ENCODE results near the gene ALDH7A1. TPM values are rescaled to one million over a fixed set of nuclear protein-coding genes. Genes with fewer than 3 reads are reported as not detected.
A peak's percentile ranks its signal among the peaks of the same experiment; 100 is the strongest.
"Not testable (repeated sequence)": the region's sequence is repeated elsewhere in the genome, so short reads cannot be mapped to it uniquely, and the experiment has no call there.

The ALDH7A1 gene
- polyA plus RNA-seq, 4 donors = 129 to 177 (median 153) TPM

- no peak for DNase-seq (ENCODE audit: low read depth in 4 of 4, low spot score in 2 of 4)
Observed at GRCh38 chr5:126536874-126537273, 58.1 kb downstream of the ALDH7A1 start.

- no peak for DNase-seq (ENCODE audit: low read depth in 4 of 4, low spot score in 2 of 4)
Observed at GRCh38 chr5:126535856-126536545, 59.0 kb downstream of the ALDH7A1 start.

GRCh38 chr5:126534553-126534952, 60.5 kb downstream of the ALDH7A1 start:
- DNase-seq (ENCODE audit: low read depth in 4 of 4, low spot score in 2 of 4) = no peak

GRCh38 chr5:126531543-126532120, 63.4 kb downstream of the ALDH7A1 start:
- peak in 1 of 4 donors; percentile 34 for DNase-seq (ENCODE audit: low read depth in 4 of 4, low spot score in 2 of 4)

- DNase-seq (ENCODE audit: low read depth in 4 of 4, low spot score in 2 of 4) = no peak
Observed at GRCh38 chr5:126527892-126528291, 67.1 kb downstream of the ALDH7A1 start.

- DNase-seq (ENCODE audit: low read depth in 4 of 4, low spot score in 2 of 4) = no peak
Observed at GRCh38 chr5:126527158-126527557, 67.9 kb downstream of the ALDH7A1 start.

- DNase-seq (ENCODE audit: low read depth in 4 of 4, low spot score in 2 of 4) = no peak
Observed at GRCh38 chr5:126526493-126526892, 68.5 kb downstream of the ALDH7A1 start.

GRCh38 chr5:126525630-126526245, 69.3 kb downstream of the ALDH7A1 start:
- DNase-seq (ENCODE audit: low read depth in 4 of 4, low spot score in 2 of 4) = no peak

- no peak for DNase-seq (ENCODE audit: low read depth in 4 of 4, low spot score in 2 of 4)
Observed at GRCh38 chr5:126523818-126524510, 71.1 kb downstream of the ALDH7A1 start.

- no peak for DNase-seq (ENCODE audit: low read depth in 4 of 4, low spot score in 2 of 4)
Observed at GRCh38 chr5:126521130-126521529, 73.9 kb downstream of the ALDH7A1 start.

GRCh38 chr5:126520593-126520953, 74.4 kb downstream of the ALDH7A1 start:
- no peak for DNase-seq (ENCODE audit: low read depth in 4 of 4, low spot score in 2 of 4)

GRCh38 chr5:126519637-126520592, 75.1 kb downstream of the ALDH7A1 start:
- DNase-seq (ENCODE audit: low read depth in 4 of 4, low spot score in 2 of 4) = peak in 2 of 4 donors; percentile 44 to 55

- DNase-seq (ENCODE audit: low read depth in 4 of 4, low spot score in 2 of 4) = not testable (repeated sequence)
Observed at GRCh38 chr5:126519223-126519622, 75.8 kb downstream of the ALDH7A1 start.

GRCh38 chr5:126516852-126517251, 78.2 kb downstream of the ALDH7A1 start:
- no peak for DNase-seq (ENCODE audit: low read depth in 4 of 4, low spot score in 2 of 4)

GRCh38 chr5:126516133-126516532, 78.9 kb downstream of the ALDH7A1 start:
- DNase-seq (ENCODE audit: low read depth in 4 of 4, low spot score in 2 of 4) = no peak

- DNase-seq (ENCODE audit: low read depth in 4 of 4, low spot score in 2 of 4) = no peak
Observed at GRCh38 chr5:126515337-126515736, 79.7 kb downstream of the ALDH7A1 start.

- DNase-seq (ENCODE audit: low read depth in 4 of 4, low spot score in 2 of 4) = no peak
Observed at GRCh38 chr5:126514558-126515141, 80.4 kb downstream of the ALDH7A1 start.

GRCh38 chr5:126514131-126514557, 80.9 kb downstream of the ALDH7A1 start:
- DNase-seq (ENCODE audit: low read depth in 4 of 4, low spot score in 2 of 4) = no peak

GRCh38 chr5:126513703-126514102, 81.3 kb downstream of the ALDH7A1 start:
- DNase-seq (ENCODE audit: low read depth in 4 of 4, low spot score in 2 of 4) = no peak

GRCh38 chr5:126513302-126513701, 81.7 kb downstream of the ALDH7A1 start:
- DNase-seq (ENCODE audit: low read depth in 4 of 4, low spot score in 2 of 4) = no peak

Data from left renal cortex interstitium (tissue), 4 donors.